WTC11 (cell line): ENCODE results near the gene MEIOSIN. TPM values are rescaled to one million over a fixed set of nuclear protein-coding genes. Genes with fewer than 3 reads are reported as not detected.

Source experiments
- ATAC-seq: fragments of 200-7000 bp; cut with Tn5 transposase; 2 replicates; pipeline ENCODE4 v1.10.0; 2021; ENCODE audit warnings: mild to moderate bottlenecking, moderate library complexity
- CTCF ChIA-PET: fragments of 300-600 bp; sonication (Branson Sonifier 250); formaldehyde crosslinking; loops from one replicate; lab custom pipeline; 2021; ENCODE audit warnings: antibody characterized with exemption; lab: Charles Lee
- POLR2A ChIA-PET: fragments of 350-600 bp; sonication (Branson Sonifier 250); formaldehyde crosslinking; loops from one replicate; lab custom pipeline; 2021; ENCODE audit warnings: antibody characterized with exemption; lab: Charles Lee
- DNase-seq: peaks from one replicate; pipeline ENCODE4 v3.0.0; 2021; ENCODE audit warnings: low spot score
- H3K27ac Mint-ChIP-seq: 2 replicates; pipeline ENCODE4 v1.8.0; 2021; ENCODE audit warnings: mixed read lengths
- H3K27me3 Mint-ChIP-seq: 2 replicates; pipeline ENCODE4 v1.8.0; 2021; ENCODE audit warnings: low read depth, mild to moderate bottlenecking, moderate library complexity, mixed read lengths
- H3K36me3 Mint-ChIP-seq: 2 replicates; pipeline ENCODE4 v1.8.0; 2021; ENCODE audit warnings: mixed read lengths
- H3K4me1 Mint-ChIP-seq: 2 replicates; pipeline ENCODE4 v1.8.0; 2022; ENCODE audit warnings: mixed read lengths
- H3K4me3 Mint-ChIP-seq: 2 replicates; pipeline ENCODE4 v1.8.0; 2021; ENCODE audit warnings: mild to moderate bottlenecking, moderate library complexity, mixed read lengths
- H3K9me3 Mint-ChIP-seq: 2 replicates; pipeline ENCODE4 v1.8.0; 2021; ENCODE audit warnings: mixed read lengths
- E2F4 ChIP-seq: sonication (generic); formaldehyde crosslinking; IDR thresholded peaks from 2 replicates; pipeline ENCODE4 v1.8.1; 2022; ENCODE audit warnings: low read depth, mild to moderate bottlenecking, moderate library complexity, missing genetic modification reagents, borderline replicate concordance
- E2F5 ChIP-seq: sonication (generic); formaldehyde crosslinking; IDR thresholded peaks from 2 replicates; pipeline ENCODE4 v1.8.1; 2022; ENCODE audit warnings: mild to moderate bottlenecking, moderate library complexity, missing genetic modification reagents
- ELF4 ChIP-seq: sonication (generic); formaldehyde crosslinking; IDR thresholded peaks from 2 replicates; pipeline ENCODE4 v1.8.1; 2022; ENCODE audit warnings: low read depth, mild to moderate bottlenecking, moderate library complexity, missing genetic modification reagents
- ESRRA ChIP-seq: sonication (generic); formaldehyde crosslinking; IDR thresholded peaks from 2 replicates; pipeline ENCODE4 v1.8.1; 2022; ENCODE audit warnings: mild to moderate bottlenecking, missing genetic modification reagents, borderline replicate concordance
- ETV6 ChIP-seq: sonication (generic); formaldehyde crosslinking; IDR thresholded peaks from 2 replicates; pipeline ENCODE4 v1.8.1; 2022; ENCODE audit warnings: mild to moderate bottlenecking, missing genetic modification reagents
- FOXJ3 ChIP-seq: sonication (generic); formaldehyde crosslinking; IDR thresholded peaks from 2 replicates; pipeline ENCODE4 v1.9.0; 2021; ENCODE audit warnings: missing genetic modification reagents, mild to moderate bottlenecking, borderline replicate concordance
- FOXK1 ChIP-seq: sonication (generic); formaldehyde crosslinking; IDR thresholded peaks from 2 replicates; pipeline ENCODE4 v1.8.0; 2022; ENCODE audit warnings: mild to moderate bottlenecking, moderate library complexity, missing genetic modification reagents
- FOXP4 ChIP-seq: sonication (generic); formaldehyde crosslinking; IDR thresholded peaks from 2 replicates; pipeline ENCODE4 v1.8.0; 2022; ENCODE audit warnings: mild to moderate bottlenecking, missing genetic modification reagents
- GABPB1 ChIP-seq: sonication (generic); formaldehyde crosslinking; IDR thresholded peaks from 2 replicates; pipeline ENCODE4 v1.8.1; 2023; ENCODE audit warnings: mild to moderate bottlenecking, missing genetic modification reagents
- GTF2I ChIP-seq: fragments of 250-450 bp; sonication (Bioruptor Pico); conservative IDR thresholded peaks from 2 replicates; pipeline ENCODE4 v1.4.0; 2021; ENCODE audit warnings: mild to moderate bottlenecking
- MAX ChIP-seq: sonication (generic); formaldehyde crosslinking; IDR thresholded peaks from 2 replicates; pipeline ENCODE4 v1.8.0; 2022; ENCODE audit warnings: mild to moderate bottlenecking, missing genetic modification reagents
- SMAD4 ChIP-seq: sonication (generic); formaldehyde crosslinking; IDR thresholded peaks from 2 replicates; pipeline ENCODE4 v1.8.0; 2022; ENCODE audit warnings: mild to moderate bottlenecking, missing genetic modification reagents
- SP1 ChIP-seq: sonication (generic); formaldehyde crosslinking; conservative IDR thresholded peaks from 2 replicates; pipeline ENCODE4 v1.8.1; 2022; ENCODE audit warnings: missing genetic modification reagents
- TEAD1 ChIP-seq: sonication (generic); formaldehyde crosslinking; IDR thresholded peaks from 2 replicates; pipeline ENCODE4 v1.8.0; 2022; ENCODE audit warnings: mild to moderate bottlenecking, missing genetic modification reagents
- USF1 ChIP-seq: sonication (generic); formaldehyde crosslinking; IDR thresholded peaks from 2 replicates; pipeline ENCODE4 v1.8.0; 2022; ENCODE audit warnings: mild to moderate bottlenecking, missing genetic modification reagents
- USF2 ChIP-seq: sonication (generic); formaldehyde crosslinking; IDR thresholded peaks from 2 replicates; pipeline ENCODE4 v1.8.1; 2023; ENCODE audit warnings: mild to moderate bottlenecking, missing genetic modification reagents, moderate library complexity
- ZNF232 ChIP-seq: sonication (generic); formaldehyde crosslinking; IDR thresholded peaks from 2 replicates; pipeline ENCODE4 v1.8.0; 2022; ENCODE audit warnings: mild to moderate bottlenecking, missing genetic modification reagents
- ZNF263 ChIP-seq: sonication (generic); formaldehyde crosslinking; IDR thresholded peaks from 2 replicates; pipeline ENCODE4 v1.8.1; 2022; ENCODE audit warnings: low read depth, mild to moderate bottlenecking, moderate library complexity, missing genetic modification reagents
- total RNA-seq: library from RNA; stranded (reverse); gene quantifications from 3 replicates; pipeline ENCODE4 v1.2.3, GENCODE V29; 2021

The MEIOSIN gene
- total RNA-seq, 1 experiment from 2014 or later: not detected

- Mint-ChIP-seq H3K9me3 (no peaks in the 10 kb centered on the region), H3K27me3 (peaks cover 3% of the 10 kb centered on the region; the same call in 1 of the 2 replicates), H3K4me1 (peaks cover 6% of the 10 kb centered on the region; the same call in 1 of the 2 replicates), H3K36me3 (peaks cover 47% of the 10 kb centered on the region), H3K4me3 (peak within 1 kb of the TSS; percentile 96), H3K27ac (peak within 1 kb of the TSS; percentile 100)
- POLR2A ChIA-PET: interaction anchor here (0.6 to 3.3 kb wide), 25 partner anchors 9 to 365 kb away, joined by 3 to 39 read pairs (median 4); partner anchors contain the start of genes FBXO46, FOSB, GIPR and RSPH6A
- CTCF ChIA-PET: interaction anchor here (0.6 to 5.4 kb wide), 44 partner anchors 10 to 337 kb away, joined by 3 to 86 read pairs (median 5); partner anchors contain the start of genes FBXO46, RSPH6A, SIX5 and SYMPK
- TF ChIP-seq FOXJ3 (CRISPR knock-in tag) (no peak), USF1 (peak; percentile 40; the same call in 1 of the 2 replicates), E2F5 (CRISPR knock-in tag) (0 out of 2 replicates have a peak, but pooled peaks have one; percentile 27), TEAD1 (CRISPR knock-in tag) (0 out of 2 replicates have a peak, but pooled peaks have one; percentile 35), FOXP4 (0 out of 2 replicates have a peak, but pooled peaks have one; percentile 21), ETV6 (CRISPR knock-in tag) (peak; percentile 65; the same call in 1 of the 2 replicates), ESRRA (CRISPR knock-in tag) (no peak), ELF4 (CRISPR knock-in tag) (no peak), ZNF263 (CRISPR knock-in tag) (no peak), FOXK1 (CRISPR knock-in tag) (peak; percentile 94), USF2 (CRISPR knock-in tag) (peak; percentile 36; the same call in 1 of the 2 replicates), MAX (peak; percentile 47; the same call in 1 of the 2 replicates), SMAD4 (CRISPR knock-in tag) (no peak), GTF2I (CRISPR knock-in tag) (no peak), E2F4 (CRISPR knock-in tag) (peak; percentile 82; the same call in 1 of the 2 replicates), GABPB1 (CRISPR knock-in tag) (peak; percentile 41; the same call in 1 of the 2 replicates), ZNF232 (0 out of 2 replicates have a peak, but pooled peaks have one; percentile 31), SP1 (CRISPR knock-in tag) (no peak)
- peak; percentile 55 for ATAC-seq
- peak; percentile 94 for DNase-seq
Observed at GRCh38 chr19:45691516-45692186, 41.6 kb upstream of the MEIOSIN start, which contains the start of gene SNRPD2. SNRPD2 (minus strand) TSS chr19:45691953; CDS start chr19:45691888, 65 bp downstream.
